ENCODE measurements around the gene RTP5. TPM values are rescaled to one million over a fixed set of nuclear protein-coding genes. Genes with fewer than 3 reads are reported as not detected.

Gene RTP5
- total RNA-seq, 2 donors from 2014 or later = not detected

- peaks cover 11% of the 10 kb centered on the region for H3K4me1 Mint-ChIP-seq
- no peak for TF ChIP-seq CTCF (conservative IDR thresholded peaks at IDR 0.05)
- H3K27me3 Mint-ChIP-seq (ENCODE audit: insufficient read depth) = no peaks in the 10 kb centered on the region
- WGBS, 2 experiments (ENCODE audit: insufficient coverage in 1 of 2, insufficient read length in 1 of 2) = 75 to 77% methylated on average over 9 to 13 of the region's 13 CpGs
- Histone ChIP-seq H3K36me3 (ENCODE audit: control insufficient read depth, insufficient read depth, low read length) (no peaks in the 10 kb centered on the region), H3K9ac (ENCODE audit: extremely low read depth, low read length, poor library complexity, severe bottlenecking) (no peak overlapping the region), H3K27ac (ENCODE audit: low read depth, low read length) (no peak overlapping the region), H3K4me1 (ENCODE audit: control insufficient read depth, insufficient read depth, low read length) (no peaks in the 10 kb centered on the region), H3K27me3 (ENCODE audit: control insufficient read depth, insufficient read depth, low read length, poor library complexity, severe bottlenecking) (no peaks in the 10 kb centered on the region), H3K9me3 (ENCODE audit: control insufficient read depth, low read length) (no peaks in the 10 kb centered on the region), H3K4me3 (ENCODE audit: low read length) (no peak overlapping the region)
- peak; percentile 70 for DNase-seq
- no peak overlapping the region for H3K4me3 Mint-ChIP-seq
- peaks cover 2% of the 10 kb centered on the region for H3K36me3 Mint-ChIP-seq (ENCODE audit: low read depth)
- no peak overlapping the region for H3K27ac Mint-ChIP-seq
- H3K9me3 Mint-ChIP-seq = peaks cover 23% of the 10 kb centered on the region
Measured at GRCh38 chr2:241837197-241837965, 32.1 kb upstream of the RTP5 start.

GRCh38 chr2:241841181-241842066, 28.1 kb upstream of the RTP5 start:
- no peak for TF ChIP-seq CTCF (conservative IDR thresholded peaks at IDR 0.05)
- Mint-ChIP-seq H3K27ac (no peak overlapping the region), H3K9me3 (peaks cover 8% of the 10 kb centered on the region), H3K36me3 (ENCODE audit: low read depth) (no peaks in the 10 kb centered on the region), H3K4me3 (no peak overlapping the region), H3K27me3 (ENCODE audit: insufficient read depth) (peaks cover 25% of the 10 kb centered on the region), H3K4me1 (peaks cover 8% of the 10 kb centered on the region)
- Histone ChIP-seq H3K9me3 (ENCODE audit: control insufficient read depth, low read length) (no peaks in the 10 kb centered on the region), H3K4me1 (ENCODE audit: control insufficient read depth, insufficient read depth, low read length) (no peaks in the 10 kb centered on the region), H3K27me3 (ENCODE audit: control insufficient read depth, insufficient read depth, low read length, poor library complexity, severe bottlenecking) (peaks cover 14% of the 10 kb centered on the region), H3K9ac (ENCODE audit: extremely low read depth, low read length, poor library complexity, severe bottlenecking) (no peak overlapping the region), H3K36me3 (ENCODE audit: control insufficient read depth, insufficient read depth, low read length) (no peaks in the 10 kb centered on the region), H3K27ac (ENCODE audit: low read depth, low read length) (no peak overlapping the region), H3K4me3 (ENCODE audit: low read length) (no peak overlapping the region)
- DNase-seq = peak; percentile 39
- 87 to 89% methylated on average over 18 to 26 of the region's 28 CpGs for WGBS, 2 experiments (ENCODE audit: insufficient coverage in 1 of 2, insufficient read length in 1 of 2)

- WGBS, 2 experiments (ENCODE audit: insufficient coverage in 1 of 2, insufficient read length in 1 of 2) = 85 to 89% methylated on average over 6 to 11 of the region's 11 CpGs
Measured at GRCh38 chr2:241842067-241842415, 27.5 kb upstream of the RTP5 start.

More at GRCh38 chr2:241842067-241842415, 27.5 kb upstream of the RTP5 start:
- H3K4me3 ChIP-seq (ENCODE audit: low read length) = no peak overlapping the region
- peaks cover 7% of the 10 kb centered on the region for H3K4me1 Mint-ChIP-seq
- H3K36me3 Mint-ChIP-seq (ENCODE audit: low read depth) = no peaks in the 10 kb centered on the region
- H3K9me3 Mint-ChIP-seq = peaks cover 5% of the 10 kb centered on the region
- no peak overlapping the region for H3K9ac ChIP-seq (ENCODE audit: extremely low read depth, low read length, poor library complexity, severe bottlenecking)
- no peak overlapping the region for H3K27ac ChIP-seq (ENCODE audit: low read depth, low read length)
- H3K27ac Mint-ChIP-seq = no peak overlapping the region
- peaks cover 14% of the 10 kb centered on the region for H3K27me3 ChIP-seq (ENCODE audit: control insufficient read depth, insufficient read depth, low read length, poor library complexity, severe bottlenecking)
- no peaks in the 10 kb centered on the region for H3K9me3 ChIP-seq (ENCODE audit: control insufficient read depth, low read length)
- peaks cover 28% of the 10 kb centered on the region for H3K27me3 Mint-ChIP-seq (ENCODE audit: insufficient read depth)
- no peak for TF ChIP-seq CTCF (conservative IDR thresholded peaks at IDR 0.05)
- DNase-seq = peak; percentile 44
- H3K36me3 ChIP-seq (ENCODE audit: control insufficient read depth, insufficient read depth, low read length) = no peaks in the 10 kb centered on the region
- no peak overlapping the region for H3K4me3 Mint-ChIP-seq
- H3K4me1 ChIP-seq (ENCODE audit: control insufficient read depth, insufficient read depth, low read length) = no peaks in the 10 kb centered on the region

Measured in endodermal cell (in vitro differentiated cells).